SK-N-SH (cell line): ENCODE results near the gene LMF1. TPM values are rescaled to one million over a fixed set of nuclear protein-coding genes. Genes with fewer than 3 reads are reported as not detected.

Experiments used
- CTCF ChIA-PET: fragments of 300-600, 350-600 bp; formaldehyde crosslinking; extraction: SDS; loops from one replicate; lab custom pipeline; 2021; lab: Yijun Ruan, JAX
- POLR2A ChIA-PET: fragments of 350-600 bp; sonication (Branson Sonifier 250); formaldehyde crosslinking; extraction: SDS; loops from one replicate; lab custom pipeline; 2020; ENCODE audit warnings: antibody characterized with exemption, inconsistent platforms; lab: Yijun Ruan, JAX
- DNase-seq: peaks from one replicate; pipeline ENCODE4 v3.0.0; 2012
- H2AFZ ChIP-seq: fragments of 200-600 bp; sonication (generic); 2 replicates; pipeline ENCODE4 v1.8.1; 2016; ENCODE audit warnings: antibody characterized with exemption, mild to moderate bottlenecking, low read depth
- H3F3A ChIP-seq: fragments of 200-600 bp; sonication (generic); replicated peaks from 2 replicates; pipeline ENCODE3; 2016; ENCODE audit warnings: antibody characterized with exemption, mild to moderate bottlenecking; ENCODE audit not compliant: insufficient read depth
- H3K27ac ChIP-seq, 2 experiments: fragments of 200-500 bp in 1 of 2; fragments of 200-600 bp in 1 of 2; sonication (Bioruptor generic) in 1 of 2; sonication (generic), shearing (Covaris generic) in 1 of 2; 2 replicates each; pipeline versions ENCODE4 v1.5.1 to v1.6.1; 2014 to 2016; ENCODE audit warnings: low read depth in 2 of 2, inconsistent platforms in 1 of 2, low read length in 1 of 2, mild to moderate bottlenecking in 1 of 2, mixed read lengths in 1 of 2
- H3K27me3 ChIP-seq: fragments of 200-600 bp; sonication (generic), shearing (Covaris generic); 2 replicates; pipeline ENCODE4 v1.6.1; 2016; ENCODE audit warnings: mixed run types; ENCODE audit not compliant: insufficient read depth
- H3K36me3 ChIP-seq, 2 experiments: fragments of 200-500 bp in 1 of 2; fragments of 200-600 bp in 1 of 2; sonication (Bioruptor generic) in 1 of 2; sonication (generic) in 1 of 2; replicated peaks in 1 of 2; 2 replicates each; pipeline versions ENCODE3 to v1.5.1; 2014 to 2016; ENCODE audit warnings: low read length in 1 of 2, mild to moderate bottlenecking in 1 of 2; ENCODE audit not compliant: insufficient read depth in 2 of 2, control insufficient read depth in 1 of 2
- H3K4me1 ChIP-seq, 2 experiments: fragments of 200-500 bp in 1 of 2; fragments of 200-600 bp in 1 of 2; sonication (Bioruptor generic) in 1 of 2; sonication (generic), shearing (Covaris generic) in 1 of 2; 2 replicates each; pipeline versions ENCODE4 v1.5.1 to v1.6.1; 2014 to 2016; ENCODE audit warnings: low read depth in 1 of 2, low read length in 1 of 2, mixed run types in 1 of 2; ENCODE audit not compliant: insufficient read depth in 2 of 2, control insufficient read depth in 1 of 2
- H3K4me2 ChIP-seq: fragments of 200-600 bp; sonication (generic), shearing (Covaris generic); 2 replicates; pipeline ENCODE4 v1.6.1; 2017; ENCODE audit warnings: mixed run types
- H3K4me3 ChIP-seq, 2 experiments: fragments of 200-500 bp in 1 of 2; fragments of 200-600 bp in 1 of 2; sonication (Bioruptor generic) in 1 of 2; sonication (generic), shearing (Covaris generic) in 1 of 2; 2 replicates each; pipeline versions ENCODE4 v1.5.1 to v1.8.1; 2014 to 2016; ENCODE audit warnings: low read depth in 2 of 2, inconsistent platforms in 1 of 2, low read length in 1 of 2, mild to moderate bottlenecking in 1 of 2, mixed read lengths in 1 of 2, moderate library complexity in 1 of 2
- H3K79me2 ChIP-seq: fragments of 200-600 bp; sonication (generic); 2 replicates; pipeline ENCODE4 v1.8.1; 2017; ENCODE audit warnings: mild to moderate bottlenecking; ENCODE audit not compliant: insufficient read depth
- H3K9ac ChIP-seq: fragments of 200-600 bp; sonication (generic); 2 replicates; pipeline ENCODE4 v1.6.1; 2017; ENCODE audit warnings: mixed run types
- H3K9me2 ChIP-seq: fragments of 200-600 bp; sonication (generic); 2 replicates; pipeline ENCODE4 v1.6.1; 2017; ENCODE audit warnings: mixed run types
- H3K9me3 ChIP-seq: fragments of 200-600 bp; sonication (generic); 2 replicates; pipeline ENCODE4 v1.6.1; 2017; ENCODE audit warnings: mixed run types, mild to moderate bottlenecking, moderate library complexity
- H4K20me1 ChIP-seq: fragments of 200-600 bp; sonication (generic); 2 replicates; pipeline ENCODE4 v1.6.1; 2017; ENCODE audit warnings: mild to moderate bottlenecking, mixed run types; ENCODE audit not compliant: insufficient read depth
- CHD2 ChIP-seq: fragments of 150-350 bp; IDR thresholded peaks from 2 replicates; pipeline ENCODE4 v1.6.1; 2018; ENCODE audit warnings: low read length; ENCODE audit not compliant: partially characterized antibody
- ELF1 ChIP-seq: IDR thresholded peaks from 2 replicates; pipeline ENCODE4 v1.4.0; 2012
- EP300 ChIP-seq, 2 experiments: IDR thresholded peaks; 2 replicates each; pipeline versions ENCODE4 v1.4.0 to v1.6.1; 2012; ENCODE audit warnings: borderline replicate concordance in 1 of 2, low read depth in 1 of 2, low read length in 1 of 2
- EZH2phosphoT487 ChIP-seq: fragments of 200-600 bp; sonication (generic); IDR thresholded peaks from 2 replicates; pipeline ENCODE4 v1.6.1; 2017; ENCODE audit warnings: low read depth, mixed run types, mild to moderate bottlenecking, antibody characterized with exemption, moderate library complexity, borderline replicate concordance
- FOXJ3 ChIP-seq: sonication (generic); formaldehyde crosslinking; IDR thresholded peaks from 2 replicates; pipeline ENCODE4 v1.5.1; 2020; ENCODE audit warnings: mild to moderate bottlenecking, missing genetic modification reagents
- GABPA ChIP-seq: IDR thresholded peaks from 2 replicates; pipeline ENCODE4 v1.4.0; 2012; ENCODE audit warnings: low read depth, mild to moderate bottlenecking
- GATA2 ChIP-seq: sonication (generic); formaldehyde crosslinking; IDR thresholded peaks from 2 replicates; pipeline ENCODE4 v1.5.0; 2020; ENCODE audit warnings: mild to moderate bottlenecking, missing genetic modification reagents
- IRF3 ChIP-seq: fragments of 150-350 bp; IDR thresholded peaks from 2 replicates; pipeline ENCODE4 v1.6.1; 2016; ENCODE audit warnings: mild to moderate bottlenecking, low read depth, low read length
- JUND ChIP-seq: IDR thresholded peaks from 2 replicates; pipeline ENCODE4 v1.4.0; 2012
- MAX ChIP-seq: IDR thresholded peaks from 2 replicates; pipeline ENCODE4 v1.4.0; 2012; ENCODE audit warnings: low read depth
- NFIC ChIP-seq: IDR thresholded peaks from 2 replicates; pipeline ENCODE4 v1.4.0; 2012; ENCODE audit warnings: borderline replicate concordance
- PBX3 ChIP-seq: IDR thresholded peaks from 2 replicates; pipeline ENCODE4; 2012
- POLR2AphosphoS5 ChIP-seq: IDR thresholded peaks from 2 replicates; pipeline ENCODE4 v1.6.1; 2012; ENCODE audit warnings: low read depth, low read length
- RCOR1 ChIP-seq: fragments of 150-350 bp; IDR thresholded peaks from 2 replicates; pipeline ENCODE4 v1.6.1; 2017; ENCODE audit warnings: antibody characterized with exemption, low read length
- RFX5 ChIP-seq: IDR thresholded peaks from 2 replicates; pipeline ENCODE4 v1.6.1; 2012; ENCODE audit warnings: mild to moderate bottlenecking, improper control_type of control experiment, low read length
- RXRA ChIP-seq: IDR thresholded peaks from 2 replicates; pipeline ENCODE4 v1.4.0; 2012; ENCODE audit warnings: low read depth, mild to moderate bottlenecking, borderline replicate concordance
- TCF12 ChIP-seq: IDR thresholded peaks from 2 replicates; pipeline ENCODE4 v1.4.0; 2012
- TEAD4 ChIP-seq: IDR thresholded peaks from 2 replicates; pipeline ENCODE4 v1.4.0; 2012; ENCODE audit warnings: mild to moderate bottlenecking, borderline replicate concordance; ENCODE audit not compliant: insufficient read depth
- USF1 ChIP-seq: IDR thresholded peaks from 2 replicates; pipeline ENCODE4 v1.4.0; 2012; ENCODE audit warnings: low read depth, borderline replicate concordance
- ZBTB33 ChIP-seq: IDR thresholded peaks from 2 replicates; pipeline ENCODE4 v1.4.0; 2012; ENCODE audit warnings: low read depth, borderline replicate concordance
- WGBS: methylation state at CpG from one replicate; pipeline ENCODE4 v1.1.6; 2017; ENCODE audit warnings: low lambda C conversion rate; 5-methylcytosine and 5-hydroxymethylcytosine counted together
- polyA plus RNA-seq, 3 experiments: library from polyadenylated mRNA; depleted of rRNA; stranded (reverse); fragments of >200 nt; gene quantifications; 2 replicates each; pipeline ENCODE4 v1.2.3, GENCODE V29; 2012

Gene LMF1
- polyA plus RNA-seq, 1 of the 3 experiments (the other 2 are of a cell fraction): 5.7 TPM

- DNase-seq: no peak
- Histone ChIP-seq H3F3A (no peaks in the 10 kb centered on the region), H3K79me2 (no peaks in the 10 kb centered on the region), H3K9ac (no peak overlapping the region), H3K27me3 (no peaks in the 10 kb centered on the region), H3K4me3 (no peak overlapping the region), H4K20me1 (no peaks in the 10 kb centered on the region), H3K4me2 (no peak overlapping the region), H2AFZ (no peak overlapping the region), H3K9me2 (no peaks in the 10 kb centered on the region), H3K27ac (no peak overlapping the region), H3K36me3 (no peaks in the 10 kb centered on the region), H3K4me1 (no peaks in the 10 kb centered on the region; a peak in 1 of 4 replicates), H3K9me3 (no peaks in the 10 kb centered on the region)
- CTCF ChIA-PET: interaction anchor here (1.7 kb wide), 1 partner anchor 46 kb away, joined by 4 read pairs; no protein-coding TSS in a partner anchor
- WGBS: 79% methylated on average over 18 of the region's 23 CpGs
- POLR2A ChIA-PET: no interaction called here
- TF ChIP-seq MAX (no peak), TEAD4 (no peak), GABPA (no peak), RFX5 (no peak), ELF1 (no peak), TCF12 (no peak), POLR2AphosphoS5 (no peak), CHD2 (no peak), USF1 (no peak), EP300 (IDR thresholded peaks at IDR 0.05; ENCODE audit: borderline replicate concordance in 1 of 2, low read depth in 1 of 2, low read length in 1 of 2) (no peak), RXRA (no peak), FOXJ3 (no peak), EZH2phosphoT487 (no peak), JUND (no peak), ZBTB33 (no peak), PBX3 (no peak), RCOR1 (no peak), IRF3 (no peak), NFIC (no peak), GATA2 (CRISPR knock-in tag) (no peak)
Measured at GRCh38 chr16:920051-920681, 50.6 kb downstream of the LMF1 start.
